Fibroblast of the aortic adventitia (primary cell): Measurements from ENCODE around the gene HMCN1. TPM values are rescaled to one million over a fixed set of nuclear protein-coding genes. Genes with fewer than 3 reads are reported as not detected.
"Not testable (repeated sequence)": the region's sequence is repeated elsewhere in the genome, so short reads cannot be mapped to it uniquely, and the experiment has no call there.

ENCODE experiments used
- DNase-seq: peaks from one replicate; pipeline ENCODE4 v3.0.0-alpha.2; 2010; ENCODE audit warnings: low read depth
- H3K4me3 ChIP-seq: 2 replicates; pipeline ENCODE4 v1.5.1; 2011; ENCODE audit warnings: low read depth, mild to moderate bottlenecking, control low read depth, low read length, moderate library complexity
- total RNA-seq: library from RNA; depleted of rRNA; stranded (reverse); fragments of >200 nt; gene quantifications from 2 replicates; pipeline ENCODE4 v1.2.3, GENCODE V29; 2012; ENCODE audit warnings: low replicate concordance
- TF ChIP-seq, protein P1 (sequence below): IDR thresholded peaks from 2 replicates; pipeline ENCODE4 v1.5.1; 2011; ENCODE audit warnings: mild to moderate bottlenecking, low read length, control low read depth, inconsistent platforms; ENCODE audit not compliant: insufficient read depth

The HMCN1 gene
- total RNA-seq, 1 donor: 106 TPM

GRCh38 chr1:186207391-186208085, 473.3 kb downstream of the HMCN1 start:
- TF ChIP-seq, protein P1, sequence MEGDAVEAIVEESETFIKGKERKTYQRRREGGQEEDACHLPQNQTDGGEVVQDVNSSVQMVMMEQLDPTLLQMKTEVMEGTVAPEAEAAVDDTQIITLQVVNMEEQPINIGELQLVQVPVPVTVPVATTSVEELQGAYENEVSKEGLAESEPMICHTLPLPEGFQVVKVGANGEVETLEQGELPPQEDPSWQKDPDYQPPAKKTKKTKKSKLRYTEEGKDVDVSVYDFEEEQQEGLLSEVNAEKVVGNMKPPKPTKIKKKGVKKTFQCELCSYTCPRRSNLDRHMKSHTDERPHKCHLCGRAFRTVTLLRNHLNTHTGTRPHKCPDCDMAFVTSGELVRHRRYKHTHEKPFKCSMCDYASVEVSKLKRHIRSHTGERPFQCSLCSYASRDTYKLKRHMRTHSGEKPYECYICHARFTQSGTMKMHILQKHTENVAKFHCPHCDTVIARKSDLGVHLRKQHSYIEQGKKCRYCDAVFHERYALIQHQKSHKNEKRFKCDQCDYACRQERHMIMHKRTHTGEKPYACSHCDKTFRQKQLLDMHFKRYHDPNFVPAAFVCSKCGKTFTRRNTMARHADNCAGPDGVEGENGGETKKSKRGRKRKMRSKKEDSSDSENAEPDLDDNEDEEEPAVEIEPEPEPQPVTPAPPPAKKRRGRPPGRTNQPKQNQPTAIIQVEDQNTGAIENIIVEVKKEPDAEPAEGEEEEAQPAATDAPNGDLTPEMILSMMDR: no peak
- peak; percentile 78 for DNase-seq

GRCh38 chr1:186208405-186209129, 474.4 kb downstream of the HMCN1 start:
- TF ChIP-seq, protein P1: no peak
- no peak overlapping the region for H3K4me3 ChIP-seq
- DNase-seq: peak; percentile 70

More at GRCh38 chr1:186207391-186208085, 473.3 kb downstream of the HMCN1 start:
- H3K4me3 ChIP-seq: no peak overlapping the region

- H3K4me3 ChIP-seq: no peak overlapping the region
- no peak for DNase-seq
- TF ChIP-seq, protein P1: no peak
Measured at GRCh38 chr1:186210258-186210657, 476.1 kb downstream of the HMCN1 start.

- not testable (repeated sequence) for H3K4me3 ChIP-seq, DNase-seq
Measured at GRCh38 chr1:186211583-186211982, 477.4 kb downstream of the HMCN1 start.

DNA sequence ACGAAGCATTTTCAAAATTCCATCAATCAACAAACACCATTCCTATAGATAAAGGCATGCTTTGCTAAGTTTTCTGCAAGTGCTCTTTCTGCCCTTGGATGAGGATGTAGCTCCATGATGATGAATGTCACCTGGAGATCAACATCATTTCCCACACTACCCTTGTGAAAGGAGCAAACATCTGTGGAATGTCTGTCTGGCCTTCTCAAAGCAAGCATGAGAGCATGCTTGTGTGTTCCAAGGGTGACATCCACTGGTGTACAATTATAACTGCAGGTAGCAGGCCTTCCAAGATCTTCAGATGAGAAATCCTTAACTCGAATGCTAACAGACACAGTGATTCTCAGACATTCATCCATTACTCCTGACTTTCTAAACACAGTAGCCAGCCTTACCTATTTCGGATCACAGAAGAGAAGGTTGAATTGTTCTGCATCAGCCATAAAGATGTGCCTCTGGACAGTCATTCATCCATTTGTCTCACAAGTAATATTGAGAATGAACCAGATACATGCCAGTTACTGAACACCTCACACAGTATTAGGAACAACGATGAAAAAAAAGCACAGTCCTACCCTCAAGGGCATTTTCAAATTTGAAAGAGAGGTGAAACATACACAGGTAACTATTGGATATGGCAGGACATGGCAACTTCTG, 478.5 kb downstream of the HMCN1 start:
- no peak overlapping the region for H3K4me3 ChIP-seq
- DNase-seq: peak; percentile 98
- TF ChIP-seq, protein P1: peak; percentile 84

GRCh38 chr1:186213225-186213607, 479.0 kb downstream of the HMCN1 start:
- DNase-seq: no peak
- TF ChIP-seq, protein P1: no peak

DNA sequence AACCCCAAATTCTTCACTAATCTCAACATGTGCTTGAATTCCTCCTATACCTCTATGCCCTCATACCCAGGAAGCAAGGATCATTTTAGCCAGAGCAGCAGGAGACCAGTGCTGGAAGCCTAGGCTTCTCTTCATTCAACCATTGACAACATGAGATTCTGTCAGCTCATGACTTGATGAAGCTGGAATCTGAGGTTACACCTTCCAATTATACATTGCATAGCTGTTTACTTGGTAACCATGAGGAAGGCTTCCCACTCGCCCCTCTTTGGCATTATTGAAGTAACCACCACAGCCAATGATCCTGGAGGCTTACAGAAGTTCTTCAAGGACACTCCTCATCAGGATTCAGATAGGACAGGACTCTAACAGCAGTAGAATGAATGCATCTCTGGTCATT, 480.6 kb downstream of the HMCN1 start:
- DNase-seq: no peak
- TF ChIP-seq, protein P1: no peak
- H3K4me3 ChIP-seq: no peak overlapping the region

More at GRCh38 chr1:186213225-186213607, 479.0 kb downstream of the HMCN1 start:
- H3K4me3 ChIP-seq: no peak overlapping the region
